Measurements from ENCODE around the gene SPATC1L.

DNA sequence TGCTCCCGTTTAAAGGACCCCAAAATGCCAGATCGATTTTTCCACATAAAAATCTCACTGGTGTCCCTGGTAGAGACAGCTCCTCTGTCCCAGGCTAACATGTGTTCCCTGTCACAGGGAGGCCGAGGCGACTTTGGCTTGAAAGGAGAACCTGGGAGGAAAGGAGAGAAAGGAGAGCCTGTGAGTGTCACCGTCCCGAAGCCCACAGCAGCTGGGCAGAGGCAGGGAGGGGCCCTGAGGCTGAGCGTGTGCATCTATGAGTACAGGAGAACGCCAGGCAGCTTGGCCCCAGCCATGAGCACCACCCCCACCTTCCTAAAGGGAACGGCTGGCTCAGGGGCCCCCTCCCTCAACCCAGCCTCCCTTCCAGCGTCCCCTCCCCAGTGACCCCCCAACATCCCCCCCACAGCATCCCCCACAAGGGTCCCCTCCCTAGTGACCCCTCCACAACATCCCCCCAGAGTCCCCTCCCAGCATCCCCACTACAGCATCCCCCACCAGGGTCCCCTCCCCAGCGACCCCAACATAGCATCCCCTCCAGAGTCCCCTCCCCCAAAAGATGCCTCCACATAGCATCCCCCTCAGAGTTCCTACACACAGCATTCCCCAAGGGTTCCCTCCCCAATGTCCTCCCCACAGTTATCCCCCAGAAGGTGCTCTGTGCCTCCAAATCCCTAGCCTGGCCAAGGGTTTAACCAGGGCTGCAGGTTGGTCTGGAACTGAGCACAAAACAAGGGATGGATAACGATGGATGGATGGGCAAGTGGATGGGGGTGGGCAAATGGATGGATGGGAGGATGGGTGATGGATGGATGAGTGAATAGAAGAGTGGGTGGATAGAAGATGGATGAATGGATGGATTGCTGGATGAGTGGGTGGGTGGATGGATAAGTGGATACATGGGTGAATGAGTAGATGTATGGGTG, 61.2 kb downstream of the SPATC1L start:
- TF ChIP-seq CTCF (conservative IDR thresholded peaks at IDR 0.05), result no peak
- no peak for TF ChIP-seq ZFX (IDR thresholded peaks at IDR 0.05)

All from C4-2B (cell line).